ENCODE results near the gene UGGT2. TPM values are rescaled to one million over a fixed set of nuclear protein-coding genes. Genes with fewer than 3 reads are reported as not detected.

The UGGT2 gene
- total RNA-seq, 1 donor from 2014 or later: 39.6 TPM

DNA sequence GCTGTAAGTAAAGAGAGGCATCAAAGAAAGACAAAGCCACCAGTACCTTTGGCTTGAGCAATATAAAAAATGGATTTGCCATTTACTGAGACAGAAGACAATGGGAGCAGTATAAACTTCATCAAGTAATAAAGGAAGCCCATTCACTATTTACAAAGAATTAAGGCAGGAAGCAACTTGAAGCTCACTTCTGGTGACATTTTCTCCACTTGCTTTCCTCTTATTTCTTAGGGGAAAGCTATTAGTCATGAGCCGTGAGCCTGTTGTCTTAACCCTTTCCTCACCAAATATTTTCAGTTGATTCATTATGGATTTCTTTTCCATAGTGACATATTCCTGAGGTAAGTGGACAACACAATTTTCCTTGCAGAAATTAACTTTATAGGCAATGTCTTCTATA, 219.5 kb downstream of the UGGT2 start:
- DNase-seq (ENCODE audit: low read depth): no peak
- Histone ChIP-seq H3K27me3 (ENCODE audit: control insufficient read depth, insufficient read depth, low read length) (no peaks in the 10 kb centered on the region), H3K36me3 (ENCODE audit: control insufficient read depth, insufficient read depth, low read length) (no peaks in the 10 kb centered on the region), H3K4me3 (ENCODE audit: low read depth, low read length) (no peak overlapping the region)
- TF ChIP-seq, protein P1, sequence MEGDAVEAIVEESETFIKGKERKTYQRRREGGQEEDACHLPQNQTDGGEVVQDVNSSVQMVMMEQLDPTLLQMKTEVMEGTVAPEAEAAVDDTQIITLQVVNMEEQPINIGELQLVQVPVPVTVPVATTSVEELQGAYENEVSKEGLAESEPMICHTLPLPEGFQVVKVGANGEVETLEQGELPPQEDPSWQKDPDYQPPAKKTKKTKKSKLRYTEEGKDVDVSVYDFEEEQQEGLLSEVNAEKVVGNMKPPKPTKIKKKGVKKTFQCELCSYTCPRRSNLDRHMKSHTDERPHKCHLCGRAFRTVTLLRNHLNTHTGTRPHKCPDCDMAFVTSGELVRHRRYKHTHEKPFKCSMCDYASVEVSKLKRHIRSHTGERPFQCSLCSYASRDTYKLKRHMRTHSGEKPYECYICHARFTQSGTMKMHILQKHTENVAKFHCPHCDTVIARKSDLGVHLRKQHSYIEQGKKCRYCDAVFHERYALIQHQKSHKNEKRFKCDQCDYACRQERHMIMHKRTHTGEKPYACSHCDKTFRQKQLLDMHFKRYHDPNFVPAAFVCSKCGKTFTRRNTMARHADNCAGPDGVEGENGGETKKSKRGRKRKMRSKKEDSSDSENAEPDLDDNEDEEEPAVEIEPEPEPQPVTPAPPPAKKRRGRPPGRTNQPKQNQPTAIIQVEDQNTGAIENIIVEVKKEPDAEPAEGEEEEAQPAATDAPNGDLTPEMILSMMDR (IDR thresholded peaks at IDR 0.05; ENCODE audit: insufficient read depth, low read length, poor library complexity, severe bottlenecking): no peak

DNA sequence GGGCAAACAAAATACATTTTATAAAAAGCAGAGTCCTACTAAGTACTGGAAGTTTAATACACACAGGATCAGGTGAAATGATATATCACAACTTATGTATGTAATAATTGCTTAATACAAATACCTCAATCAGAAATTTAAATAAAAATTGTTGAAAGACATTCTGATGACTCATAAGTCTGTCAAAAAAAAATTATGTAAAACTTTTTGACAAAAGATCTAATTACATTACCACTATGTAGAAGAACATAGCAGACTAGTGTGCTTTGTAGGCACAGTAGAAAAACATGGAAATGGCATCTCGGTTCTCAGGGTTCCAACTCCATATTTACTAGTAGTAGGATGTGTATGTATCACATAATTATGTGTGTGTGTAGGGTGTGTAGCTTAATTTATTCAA, 220.1 kb downstream of the UGGT2 start:
- TF ChIP-seq, protein P1 (IDR thresholded peaks at IDR 0.05; ENCODE audit: insufficient read depth, low read length, poor library complexity, severe bottlenecking): no peak
- DNase-seq (ENCODE audit: low read depth): no peak
- Histone ChIP-seq H3K36me3 (ENCODE audit: control insufficient read depth, insufficient read depth, low read length) (no peaks in the 10 kb centered on the region), H3K27me3 (ENCODE audit: control insufficient read depth, insufficient read depth, low read length) (no peaks in the 10 kb centered on the region), H3K4me3 (ENCODE audit: low read depth, low read length) (no peak overlapping the region)

- Histone ChIP-seq H3K27me3 (ENCODE audit: control insufficient read depth, insufficient read depth, low read length) (no peaks in the 10 kb centered on the region), H3K4me3 (ENCODE audit: low read depth, low read length) (no peak overlapping the region), H3K36me3 (ENCODE audit: control insufficient read depth, insufficient read depth, low read length) (peaks cover 2% of the 10 kb centered on the region)
- no peak for DNase-seq (ENCODE audit: low read depth)
- TF ChIP-seq, protein P1 (IDR thresholded peaks at IDR 0.05; ENCODE audit: insufficient read depth, low read length, poor library complexity, severe bottlenecking): no peak
Measured at GRCh38 chr13:95822303-95822702, 230.9 kb downstream of the UGGT2 start.

GRCh38 chr13:95814495-95814894, 238.7 kb downstream of the UGGT2 start:
- TF ChIP-seq, protein P1 (IDR thresholded peaks at IDR 0.05; ENCODE audit: insufficient read depth, low read length, poor library complexity, severe bottlenecking): no peak
- Histone ChIP-seq H3K36me3 (ENCODE audit: control insufficient read depth, insufficient read depth, low read length) (peaks cover 1% of the 10 kb centered on the region), H3K4me3 (ENCODE audit: low read depth, low read length) (no peak overlapping the region), H3K27me3 (ENCODE audit: control insufficient read depth, insufficient read depth, low read length) (no peaks in the 10 kb centered on the region)
- no peak for DNase-seq (ENCODE audit: low read depth)

DNA sequence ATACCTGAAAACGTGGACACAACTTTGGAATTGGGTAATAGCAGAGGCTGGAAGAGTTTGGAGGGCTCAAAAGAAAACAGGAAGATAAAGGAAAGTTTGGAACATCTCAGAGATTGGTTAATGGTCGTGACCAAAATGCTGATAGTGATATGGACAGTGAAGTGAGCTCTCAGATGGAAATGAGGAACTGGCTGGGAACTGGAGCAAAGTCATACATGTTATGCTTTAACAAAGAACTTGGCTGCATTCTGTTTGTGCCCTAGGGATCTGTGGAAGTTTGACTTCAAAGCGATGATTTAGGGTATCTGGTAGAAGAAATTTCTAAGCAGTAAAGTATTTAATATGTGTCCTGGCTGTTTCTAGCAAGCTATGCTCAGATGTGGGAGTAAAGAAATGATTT, 240.1 kb downstream of the UGGT2 start:
- TF ChIP-seq, protein P1 (IDR thresholded peaks at IDR 0.05; ENCODE audit: insufficient read depth, low read length, poor library complexity, severe bottlenecking): no peak
- Histone ChIP-seq H3K36me3 (ENCODE audit: control insufficient read depth, insufficient read depth, low read length) (peaks cover 2% of the 10 kb centered on the region), H3K4me3 (ENCODE audit: low read depth, low read length) (no peak overlapping the region), H3K27me3 (ENCODE audit: control insufficient read depth, insufficient read depth, low read length) (no peaks in the 10 kb centered on the region)
- no peak for DNase-seq (ENCODE audit: low read depth)

GRCh38 chr13:95809429-95809828, 243.8 kb downstream of the UGGT2 start:
- no peaks in the 10 kb centered on the region for H3K27me3 ChIP-seq (ENCODE audit: control insufficient read depth, insufficient read depth, low read length)
- no peak for DNase-seq (ENCODE audit: low read depth)
- TF ChIP-seq, protein P1 (IDR thresholded peaks at IDR 0.05; ENCODE audit: insufficient read depth, low read length, poor library complexity, severe bottlenecking): no peak
- no peak overlapping the region for H3K4me3 ChIP-seq (ENCODE audit: low read depth, low read length)
- peaks cover 1% of the 10 kb centered on the region for H3K36me3 ChIP-seq (ENCODE audit: control insufficient read depth, insufficient read depth, low read length)
